H1 (cell line): Measurements from ENCODE around the gene FANCD2. TPM values are rescaled to one million over a fixed set of nuclear protein-coding genes. Genes with fewer than 3 reads are reported as not detected.

Experiments used
- CTCF ChIA-PET: fragments of 300-600 bp; sonication (Branson Sonifier 250); formaldehyde crosslinking; loops from one replicate; lab custom pipeline; 2021; ENCODE audit not compliant: partially characterized antibody; lab: Charles Lee
- POLR2A ChIA-PET: fragments of 300-600 bp; sonication (Branson Sonifier 250); formaldehyde crosslinking; loops from one replicate; lab custom pipeline; 2021; ENCODE audit warnings: inconsistent platforms; ENCODE audit not compliant: partially characterized antibody; lab: Charles Lee
- DNase-seq, 2 experiments: peaks; one replicate each; pipeline versions ENCODE4 v3.0.0 to v3.0.0-alpha.2; 2010 to 2022; ENCODE audit warnings: low spot score in 2 of 2, low read depth in 1 of 2, mixed read lengths in 1 of 2
- FAIRE-seq: peaks from 2 replicates; lab custom pipeline; 2011; peaks lifted over from hg19 to GRCh38; lab: Jason Lieb, UNC
- H2AFZ ChIP-seq: 2 replicates; pipeline ENCODE4 v1.8.1; 2012; ENCODE audit warnings: low read length, inconsistent platforms
- H2AK5ac ChIP-seq: 2 replicates; pipeline ENCODE4 v1.6.1; 2013; ENCODE audit warnings: low read depth, low read length
- H2BK120ac ChIP-seq: replicated peaks from 2 replicates; pipeline ENCODE3; 2013; ENCODE audit warnings: low read depth, low read length, inconsistent platforms
- H2BK12ac ChIP-seq: 2 replicates; pipeline ENCODE4 v1.6.1; 2013; ENCODE audit warnings: low read depth, low read length
- H2BK15ac ChIP-seq: 2 replicates; pipeline ENCODE4 v1.6.1; 2013; ENCODE audit warnings: low read length
- H2BK20ac ChIP-seq: 2 replicates; pipeline ENCODE4 v1.6.1; 2013; ENCODE audit warnings: low read length
- H2BK5ac ChIP-seq: 2 replicates; pipeline ENCODE4 v1.6.1; 2013; ENCODE audit warnings: low read depth, low read length
- H3K14ac ChIP-seq: 2 replicates; pipeline ENCODE4 v1.6.1; 2013; ENCODE audit warnings: inconsistent platforms; ENCODE audit not compliant: insufficient read length
- H3K18ac ChIP-seq: 2 replicates; pipeline ENCODE4 v1.6.1; 2013; ENCODE audit warnings: low read length; ENCODE audit errors: extremely low read depth
- H3K23ac ChIP-seq: 2 replicates; pipeline ENCODE4 v1.6.1; 2013; ENCODE audit warnings: inconsistent platforms; ENCODE audit not compliant: insufficient read length
- H3K23me2 ChIP-seq: 2 replicates; pipeline ENCODE4 v1.6.1; 2013; ENCODE audit warnings: low read depth, low read length
- H3K27ac ChIP-seq: 2 replicates; pipeline ENCODE4 v1.6.1; 2011; ENCODE audit warnings: low read depth, low read length, inconsistent platforms
- H3K27me3 ChIP-seq, 4 experiments: replicated peaks in 1 of 4; 1 replicate in 1 of 4; 2 replicates in 3 of 4; pipeline versions ENCODE4 v1.6.1 to v1.8.1; 2011 to 2013; ENCODE audit warnings: low read length in 3 of 4, mild to moderate bottlenecking in 3 of 4, inconsistent platforms in 2 of 4, mixed read lengths in 2 of 4, moderate library complexity in 1 of 4; ENCODE audit not compliant: control insufficient read depth in 3 of 4, insufficient read depth in 3 of 4; ENCODE audit errors: extremely low read depth in 1 of 4
- H3K36me3 ChIP-seq, 4 experiments: 2 replicates each; pipeline versions ENCODE4 v1.6.1 to v1.8.1; 2011 to 2013; ENCODE audit warnings: mild to moderate bottlenecking in 4 of 4, low read length in 3 of 4, moderate library complexity in 2 of 4, control low read depth in 1 of 4, inconsistent platforms in 1 of 4; ENCODE audit not compliant: insufficient read depth in 4 of 4, control insufficient read depth in 2 of 4
- H3K4ac ChIP-seq: replicated peaks from 2 replicates; pipeline ENCODE3; 2013; ENCODE audit warnings: low read length, low read depth, mixed read lengths, inconsistent platforms; ENCODE audit not compliant: insufficient read length
- H3K4me1 ChIP-seq, 4 experiments: replicated peaks in 1 of 4; 1 replicate in 1 of 4; 2 replicates in 3 of 4; pipeline versions ENCODE4 v1.6.1 to v1.8.1; 2011 to 2013; ENCODE audit warnings: low read length in 3 of 4, inconsistent platforms in 2 of 4, mixed read lengths in 1 of 4; ENCODE audit not compliant: insufficient read depth in 4 of 4, control insufficient read depth in 3 of 4
- H3K4me2 ChIP-seq, 2 experiments: 2 replicates each; pipeline versions ENCODE4 v1.6.1 to v1.8.1; 2011 to 2013; ENCODE audit warnings: low read depth in 2 of 2, low read length in 2 of 2, control low read depth in 1 of 2, inconsistent platforms in 1 of 2, mild to moderate bottlenecking in 1 of 2; ENCODE audit not compliant: insufficient read depth in 1 of 2
- H3K4me3 ChIP-seq, 4 experiments: fragments of 200-600, 300-600 bp in 1 of 4; sonication (generic), shearing (Covaris generic), sonication (Bioruptor Twin) in 1 of 4; 2 replicates each; pipeline versions ENCODE4 v1.5.1 to v1.8.1; 2011 to 2016; ENCODE audit warnings: low read length in 4 of 4, low read depth in 3 of 4, control low read depth in 2 of 4, inconsistent platforms in 2 of 4, mild to moderate bottlenecking in 2 of 4, mixed read lengths in 1 of 4, moderate library complexity in 1 of 4; ENCODE audit not compliant: insufficient read depth in 2 of 4; ENCODE audit errors: extremely low read depth in 1 of 4
- H3K56ac ChIP-seq: replicated peaks from 2 replicates; pipeline ENCODE3; 2013; ENCODE audit warnings: low read depth, mild to moderate bottlenecking, mixed read lengths, low read length, inconsistent platforms; ENCODE audit not compliant: insufficient read length
- H3K79me1 ChIP-seq: 2 replicates; pipeline ENCODE4 v1.6.1; 2013; ENCODE audit warnings: low read depth, low read length, control low read depth
- H3K79me2 ChIP-seq, 2 experiments: 2 replicates each; pipeline versions ENCODE4 v1.6.1 to v1.8.1; 2012 to 2013; ENCODE audit warnings: low read length in 2 of 2, mild to moderate bottlenecking in 2 of 2, inconsistent platforms in 1 of 2; ENCODE audit not compliant: insufficient read depth in 2 of 2, control insufficient read depth in 1 of 2
- H3K9ac ChIP-seq, 4 experiments: replicated peaks in 1 of 4; 1 replicate in 1 of 4; 2 replicates in 3 of 4; pipeline versions ENCODE4 v1.6.1 to v1.8.1; 2011 to 2013; ENCODE audit warnings: low read depth in 3 of 4, low read length in 3 of 4, control low read depth in 2 of 4, mild to moderate bottlenecking in 2 of 4, moderate library complexity in 2 of 4, inconsistent platforms in 1 of 4; ENCODE audit errors: extremely low read depth in 1 of 4
- H3K9me3 ChIP-seq, 2 experiments: 2 replicates each; pipeline versions ENCODE4 v1.6.1 to v1.8.1; 2012 to 2013; ENCODE audit warnings: mild to moderate bottlenecking in 2 of 2, moderate library complexity in 2 of 2, control low read depth in 1 of 2, inconsistent platforms in 1 of 2, low read depth in 1 of 2, low read length in 1 of 2, mixed read lengths in 1 of 2; ENCODE audit not compliant: insufficient read depth in 2 of 2
- H4K20me1 ChIP-seq, 2 experiments: replicated peaks in 1 of 2; 2 replicates each; pipeline versions ENCODE3 to v1.8.1; 2011 to 2013; ENCODE audit warnings: inconsistent platforms in 2 of 2, low read length in 2 of 2, mild to moderate bottlenecking in 1 of 2; ENCODE audit not compliant: insufficient read depth in 2 of 2, control insufficient read depth in 1 of 2
- H4K5ac ChIP-seq: 2 replicates; pipeline ENCODE4 v1.6.1; 2013; ENCODE audit warnings: low read length, low read depth, mixed read lengths, inconsistent platforms; ENCODE audit not compliant: insufficient read length
- H4K8ac ChIP-seq: 2 replicates; pipeline ENCODE4 v1.8.0; 2013; ENCODE audit warnings: mild to moderate bottlenecking, moderate library complexity, low read length, inconsistent platforms; ENCODE audit not compliant: insufficient read depth; ENCODE audit errors: extremely low read depth
- H4K91ac ChIP-seq: replicated peaks from 2 replicates; pipeline ENCODE3; 2013; ENCODE audit warnings: low read length, mixed read lengths, inconsistent platforms; ENCODE audit not compliant: insufficient read length
- CBX5 ChIP-seq: fragments of 300-800, 300-1000 bp; sonication (generic); IDR thresholded peaks from 2 replicates; pipeline ENCODE4 v1.7.1; 2016; ENCODE audit warnings: antibody characterized with exemption, low read length, low read depth
- EGR1 ChIP-seq: IDR thresholded peaks from 2 replicates; pipeline ENCODE4 v1.6.1; 2011; ENCODE audit warnings: low read depth, low read length, borderline replicate concordance
- SIN3A ChIP-seq, 2 experiments: IDR thresholded peaks in 1 of 2; conservative IDR thresholded peaks in 1 of 2; 2 replicates each; pipeline ENCODE4 v1.6.1; 2011 to 2012; ENCODE audit warnings: low read length in 2 of 2, improper control_type of control experiment in 1 of 2, low read depth in 1 of 2, mild to moderate bottlenecking in 1 of 2
- SIX5 ChIP-seq: IDR thresholded peaks from 2 replicates; pipeline ENCODE4 v1.6.1; 2011; ENCODE audit warnings: mild to moderate bottlenecking, low read depth, low read length
- SP4 ChIP-seq: IDR thresholded peaks from 2 replicates; pipeline ENCODE4 v1.6.1; 2012; ENCODE audit warnings: low read length, inconsistent platforms
- WGBS, 2 experiments: shearing (Covaris generic) in 1 of 2; methylation state at CpG; one replicate each; pipeline versions ENCODE4 v1.1.6 to v1.1.7; 2013 to 2015; ENCODE audit warnings: low lambda C conversion rate in 2 of 2, mixed read lengths in 2 of 2, inconsistent platforms in 1 of 2, low coverage in 1 of 2, missing lambda C conversion rate in 1 of 2; ENCODE audit not compliant: insufficient replicate concordance in 2 of 2, insufficient coverage in 1 of 2, insufficient read length in 1 of 2; ENCODE audit errors: extremely low coverage in 1 of 2, missing lambda C conversion rate in 1 of 2; 5-methylcytosine and 5-hydroxymethylcytosine counted together
- polyA plus RNA-seq, 7 experiments: library from polyadenylated mRNA; depleted of rRNA in 3 of 7; stranded (reverse) in 5 of 7; unstranded in 2 of 7; fragments of >200 nt in 5 of 7; fragments of 200-250 nt in 2 of 7; gene quantifications; 1 replicate in 5 of 7; 2 replicates in 1 of 7; 4 replicates in 1 of 7; pipeline versions ENCODE4 v1.2.1 to v1.2.3, GENCODE V29; 2011 to 2013; ENCODE audit warnings: missing spikeins in 2 of 7, mixed read lengths in 2 of 7
- total RNA-seq: library from RNA; stranded (reverse); fragmentation: NEBNext Ultra II Directional; extraction: Animal tissue kit (Norgen Biotek cat#: 25700); gene quantifications from 2 replicates; pipeline ENCODE4 v1.2.1, GENCODE V29; 2021

Gene FANCD2
- total and polyA plus RNA-seq, 2 of the 8 experiments (the other 6 are each of a cell fraction or from before 2014, with no cell fraction given) = 33.1 to 77.8 TPM

GRCh38 chr3:10021856-10022775, 4.1 kb upstream of the FANCD2 start:
- POLR2A ChIA-PET = interaction anchor here (0.8 to 1.4 kb wide), 2 partner anchors 10 to 11 kb away, joined by 3 read pairs; no protein-coding TSS in a partner anchor

More at GRCh38 chr3:10021856-10022775, 4.1 kb upstream of the FANCD2 start:
- Histone ChIP-seq H3K79me1 (peaks cover 2% of the 10 kb centered on the region; the same call in 1 of the 2 replicates), H4K20me1 (peaks cover 3 to 4% of the 10 kb centered on the region in 2 experiments), H3K27ac (no peak overlapping the region)
- WGBS, 2 experiments = 90% methylated on average over 8 of the region's 9 CpGs; no CpG with 5 or more reads in 1 of the 2 experiments
- TF ChIP-seq SIX5 (no peak), CBX5 (no peak), SIN3A (conservative IDR thresholded peaks at IDR 0.05 in 1 of 2, IDR thresholded peaks at IDR 0.05 in 1 of 2; ENCODE audit: low read depth in 1 of 2, low read length in 2 of 2) (no peak), EGR1 (no peak), SP4 (no peak)
- TF ChIP-seq, all 59 proteins: peak for 0
- no peak overlapping the region for H2BK20ac ChIP-seq
- no peak overlapping the region for H2AFZ ChIP-seq
- no peak overlapping the region for H3K23ac ChIP-seq
- no peak overlapping the region for H3K4me3 ChIP-seq
- H3K4ac ChIP-seq = no peak overlapping the region
- no peaks in the 10 kb centered on the region for H3K9me3 ChIP-seq
- no peaks in the 10 kb centered on the region for H3K27me3 ChIP-seq
- no peak overlapping the region for H2BK5ac ChIP-seq
- no peak overlapping the region for H4K8ac ChIP-seq
- no peak overlapping the region for H3K14ac ChIP-seq
- no peak overlapping the region for H3K4me2 ChIP-seq
- H2BK120ac ChIP-seq = no peak overlapping the region
- H3K9ac ChIP-seq = no peak overlapping the region; a peak in 1 of 7 replicates
- no peak overlapping the region for H4K5ac ChIP-seq
- no peak for FAIRE-seq
- H2BK12ac ChIP-seq = no peak overlapping the region
- no peak overlapping the region for H2BK15ac ChIP-seq
- H4K91ac ChIP-seq = no peak overlapping the region
- H2AK5ac ChIP-seq = no peak overlapping the region
- CTCF ChIA-PET = interaction anchor here (0.9 to 1.2 kb wide), 3 partner anchors 12 to 76 kb away, joined by 3 read pairs; no protein-coding TSS in a partner anchor
- no peaks in the 10 kb centered on the region; the same call in 1 of the 2 replicates for H3K23me2 ChIP-seq
- H3K36me3 ChIP-seq = peaks cover 2 to 5% (median 3%) of the 10 kb centered on the region in 4 experiments; a peak in 4 of 8 replicates
- H3K56ac ChIP-seq = no peak overlapping the region
- no peak overlapping the region for H3K18ac ChIP-seq
- no peak for DNase-seq
- peaks cover 0 to 21% of the 10 kb centered on the region in 2 experiments; a peak in 3 of 4 replicates for H3K79me2 ChIP-seq
- H3K4me1 ChIP-seq = peaks cover 0 to 4% (median 1%) of the 10 kb centered on the region in 4 experiments; a peak in 3 of 7 replicates
